Glutamatergic neuron (in vitro differentiated cells): ENCODE results near the gene SOX5. TPM values are rescaled to one million over a fixed set of nuclear protein-coding genes. Genes with fewer than 3 reads are reported as not detected.

ENCODE experiments used
- DNase-seq: peaks from one replicate; pipeline ENCODE4 v3.0.0; 2022
- H3K27ac Mint-ChIP-seq: one replicate; pipeline ENCODE4 v1.8.0; 2020; ENCODE audit warnings: mild to moderate bottlenecking, mixed read lengths, inconsistent platforms; ENCODE audit not compliant: unreplicated experiment
- H3K27me3 Mint-ChIP-seq: one replicate; pipeline ENCODE4 v1.8.0; 2020; ENCODE audit warnings: mild to moderate bottlenecking, moderate library complexity, mixed read lengths, inconsistent platforms; ENCODE audit not compliant: unreplicated experiment
- H3K36me3 Mint-ChIP-seq: one replicate; pipeline ENCODE4 v1.8.0; 2020; ENCODE audit warnings: mild to moderate bottlenecking, mixed read lengths, inconsistent platforms; ENCODE audit not compliant: unreplicated experiment
- H3K4me1 Mint-ChIP-seq: one replicate; pipeline ENCODE4 v1.8.0; 2020; ENCODE audit warnings: mild to moderate bottlenecking, low read depth, mixed read lengths, inconsistent platforms; ENCODE audit not compliant: unreplicated experiment
- H3K4me3 Mint-ChIP-seq: one replicate; pipeline ENCODE4 v1.8.0; 2020; ENCODE audit warnings: mild to moderate bottlenecking, mixed read lengths, inconsistent platforms; ENCODE audit not compliant: unreplicated experiment
- H3K9me3 Mint-ChIP-seq: one replicate; pipeline ENCODE4 v1.8.0; 2020; ENCODE audit warnings: mild to moderate bottlenecking, moderate library complexity, mixed read lengths, inconsistent platforms; ENCODE audit not compliant: unreplicated experiment
- CTCF ChIP-seq: fragments of 200-600 bp; sonication (generic); IDR thresholded peaks from one replicate; pipeline ENCODE4 v1.5.0; 2021; ENCODE audit not compliant: partially characterized antibody, unreplicated experiment
- total RNA-seq: library from RNA; stranded (reverse); fragmentation: NEBNext Ultra II Directional; extraction: Animal tissue kit (Norgen Biotek cat#: 25700); gene quantifications from one replicate; pipeline ENCODE4 v1.2.1, GENCODE V29; 2021; ENCODE audit not compliant: unreplicated experiment

The SOX5 gene
- total RNA-seq, 1 donor from 2014 or later: 118 TPM

GRCh38 chr12:23699031-23699430, 250.4 kb downstream of the SOX5 start:
- Mint-ChIP-seq H3K27me3 (no peaks in the 10 kb centered on the region), H3K27ac (no peak overlapping the region), H3K4me1 (peaks cover 17% of the 10 kb centered on the region), H3K9me3 (no peaks in the 10 kb centered on the region), H3K4me3 (no peak overlapping the region), H3K36me3 (peaks cover 5% of the 10 kb centered on the region)
- no peak for TF ChIP-seq CTCF
- no peak for DNase-seq

GRCh38 chr12:23694920-23695319, 254.6 kb downstream of the SOX5 start:
- H3K9me3 Mint-ChIP-seq: peaks cover 2% of the 10 kb centered on the region
- no peak overlapping the region for H3K4me3 Mint-ChIP-seq
- H3K27ac Mint-ChIP-seq: no peak overlapping the region
- peaks cover 7% of the 10 kb centered on the region for H3K4me1 Mint-ChIP-seq
- TF ChIP-seq CTCF: no peak
- DNase-seq: no peak
- H3K36me3 Mint-ChIP-seq: peaks cover 6% of the 10 kb centered on the region
- H3K27me3 Mint-ChIP-seq: no peaks in the 10 kb centered on the region

- Mint-ChIP-seq H3K27me3 (no peaks in the 10 kb centered on the region), H3K27ac (no peak overlapping the region), H3K9me3 (peaks cover 2% of the 10 kb centered on the region), H3K4me3 (no peak overlapping the region), H3K4me1 (peaks cover 11% of the 10 kb centered on the region), H3K36me3 (peaks cover 6% of the 10 kb centered on the region)
- no peak for DNase-seq
- TF ChIP-seq CTCF: no peak
These were observed 255.2 kb downstream of the SOX5 start for GRCh38 chr12:23694307-23694706.

- no peak for TF ChIP-seq CTCF
- no peaks in the 10 kb centered on the region for H3K36me3 Mint-ChIP-seq
- peaks cover 2% of the 10 kb centered on the region for H3K9me3 Mint-ChIP-seq
- peak overlapping the region; percentile 45 for H3K27ac Mint-ChIP-seq
- H3K4me3 Mint-ChIP-seq: no peak overlapping the region
- no peak for DNase-seq
- H3K27me3 Mint-ChIP-seq: no peaks in the 10 kb centered on the region
- H3K4me1 Mint-ChIP-seq: peaks cover 42% of the 10 kb centered on the region
These were observed 261.5 kb downstream of the SOX5 start for GRCh38 chr12:23687947-23688346.

- H3K4me1 Mint-ChIP-seq: peaks cover 43% of the 10 kb centered on the region
- no peaks in the 10 kb centered on the region for H3K27me3 Mint-ChIP-seq
- no peak for TF ChIP-seq CTCF
- no peak overlapping the region for H3K4me3 Mint-ChIP-seq
- H3K27ac Mint-ChIP-seq: peak overlapping the region; percentile 59
- H3K9me3 Mint-ChIP-seq: no peaks in the 10 kb centered on the region
- no peak for DNase-seq
- no peaks in the 10 kb centered on the region for H3K36me3 Mint-ChIP-seq
These were observed 263.4 kb downstream of the SOX5 start for GRCh38 chr12:23686095-23686494.
